NCI-H1694 (cell line): ENCODE measurements around the gene USP51.
A peak's percentile ranks its signal among the peaks of the same experiment; 100 is the strongest.
"Not testable (repeated sequence)": the region's sequence is repeated elsewhere in the genome, so short reads cannot be mapped to it uniquely, and the experiment has no call there.

Source experiments
- DNase-seq: peaks from one replicate; lab custom pipeline; 2025; lab: John Stamatoyannopoulos, UW

Gene USP51

GRCh38 chrX:55465108-55465507, 24.5 kb downstream of the USP51 start:
- not testable (repeated sequence) for DNase-seq

GRCh38 chrX:55464050-55464449, 25.6 kb downstream of the USP51 start:
- not testable (repeated sequence) for DNase-seq

GRCh38 chrX:55459926-55460325, 29.7 kb downstream of the USP51 start:
- DNase-seq: not testable (repeated sequence)

GRCh38 chrX:55459426-55459825, 30.2 kb downstream of the USP51 start:
- not testable (repeated sequence) for DNase-seq

GRCh38 chrX:55455708-55456107, 33.9 kb downstream of the USP51 start:
- not testable (repeated sequence) for DNase-seq

GRCh38 chrX:55452833-55453124, 36.9 kb downstream of the USP51 start:
- DNase-seq: no peak

- DNase-seq: peak; percentile 54
Measured at GRCh38 chrX:55451990-55452832, 37.4 kb downstream of the USP51 start, which contains the start of gene MAGEH1. Gene MAGEH1 (plus strand): TSS chrX:55452127. CDS start chrX:55452375, 248 bp downstream.

GRCh38 chrX:55451626-55451989, 38.0 kb downstream of the USP51 start:
- no peak for DNase-seq

GRCh38 chrX:55451141-55451540, 38.5 kb downstream of the USP51 start:
- no peak for DNase-seq

- DNase-seq: no peak
Measured at GRCh38 chrX:55450259-55450658, 39.4 kb downstream of the USP51 start.

GRCh38 chrX:55443468-55443867, 46.2 kb downstream of the USP51 start:
- not testable (repeated sequence) for DNase-seq
